Muscle of leg (tissue), 11 donors: Measurements from ENCODE around the gene NETO2. TPM values are rescaled to one million over a fixed set of nuclear protein-coding genes. Genes with fewer than 3 reads are reported as not detected.
A peak's percentile ranks its signal among the peaks of the same experiment; 100 is the strongest.
"Not testable (repeated sequence)": the region's sequence is repeated elsewhere in the genome, so short reads cannot be mapped to it uniquely, and the experiment has no call there.

Experiments used
- DNase-seq: peaks from one replicate; pipeline ENCODE4 v3.0.0; 2013
- H3K27ac ChIP-seq: one replicate; pipeline ENCODE4 v1.5.1; 2013; ENCODE audit warnings: mild to moderate bottlenecking, low read length, control low read depth
- H3K27me3 ChIP-seq: one replicate; pipeline ENCODE4 v1.6.1; 2013; ENCODE audit warnings: low read length; ENCODE audit not compliant: control insufficient read depth, insufficient read depth
- H3K36me3 ChIP-seq: one replicate; pipeline ENCODE4 v1.6.1; 2013; ENCODE audit warnings: low read length; ENCODE audit not compliant: control insufficient read depth, insufficient read depth
- H3K4me1 ChIP-seq: one replicate; pipeline ENCODE4 v1.6.1; 2013; ENCODE audit warnings: low read length; ENCODE audit not compliant: control insufficient read depth, insufficient read depth
- H3K4me3 ChIP-seq: one replicate; pipeline ENCODE4 v1.5.1; 2013; ENCODE audit warnings: low read length, control low read depth
- H3K9me3 ChIP-seq: replicated peaks from 2 replicates; pipeline ENCODE4 v1.6.1; 2013; ENCODE audit warnings: low read depth, low read length; ENCODE audit not compliant: control insufficient read depth
- WGBS: methylation state at CpG from one replicate; pipeline ENCODE4 v1.1.5; 2013; ENCODE audit warnings: missing lambda C conversion rate; ENCODE audit not compliant: insufficient coverage; 5-methylcytosine and 5-hydroxymethylcytosine counted together
- polyA plus RNA-seq, 8 donors: library from polyadenylated mRNA; unstranded; fragments of 120-200 nt; gene quantifications; one replicate each; pipeline versions ENCODE4 v1.2.1 to v1.2.3, GENCODE V29; 2013; ENCODE audit warnings: inconsistent platforms in 1 of 8, low replicate concordance in 1 of 8; ENCODE audit not compliant: insufficient read length in 8 of 8, insufficient read depth in 1 of 8
- total RNA-seq: library from RNA; stranded (reverse); fragments of 120-200 nt; gene quantifications from one replicate; pipeline ENCODE4 v1.2.4, GENCODE V29; 2013

The NETO2 gene
- total and polyA plus RNA-seq, 9 donors: 8.1 to 23.5 (median 14.7) TPM

GRCh38 chr16:47156680-47157215, 13.0 kb upstream of the NETO2 start:
- peaks cover 9% of the 10 kb centered on the region for H3K36me3 ChIP-seq
- H3K9me3 ChIP-seq: no peaks in the 10 kb centered on the region
- no peak for DNase-seq
- 81% methylated on average over 3 of the region's 3 CpGs for WGBS
- no peaks in the 10 kb centered on the region for H3K4me1 ChIP-seq
- H3K27ac ChIP-seq: no peak overlapping the region
- no peaks in the 10 kb centered on the region for H3K27me3 ChIP-seq
- no peak overlapping the region for H3K4me3 ChIP-seq

GRCh38 chr16:47152501-47152900, 8.8 kb upstream of the NETO2 start:
- H3K9me3 ChIP-seq, H3K27me3 ChIP-seq, H3K4me3 ChIP-seq, H3K36me3 ChIP-seq, H3K4me1 ChIP-seq, H3K27ac ChIP-seq, DNase-seq: not testable (repeated sequence)
- WGBS: 99% methylated on average over 7 of the region's 9 CpGs

- H3K27ac ChIP-seq: no peak overlapping the region
- peaks cover 2% of the 10 kb centered on the region for H3K27me3 ChIP-seq
- no peak for DNase-seq
- H3K4me1 ChIP-seq: no peaks in the 10 kb centered on the region
- no peak overlapping the region for H3K4me3 ChIP-seq
- WGBS: 100% methylated on average over 3 of the region's 3 CpGs
- H3K9me3 ChIP-seq: no peaks in the 10 kb centered on the region
- peaks cover 8% of the 10 kb centered on the region for H3K36me3 ChIP-seq
These were observed 6.3 kb upstream of the NETO2 start for GRCh38 chr16:47150067-47150466.

GRCh38 chr16:47144559-47144877, 773 bp upstream of the NETO2 start:
- peaks cover 5% of the 10 kb centered on the region for H3K4me1 ChIP-seq
- no peak overlapping the region for H3K27ac ChIP-seq
- H3K36me3 ChIP-seq: no peaks in the 10 kb centered on the region
- no peaks in the 10 kb centered on the region for H3K9me3 ChIP-seq
- H3K27me3 ChIP-seq: peaks cover 19% of the 10 kb centered on the region
- no peak for DNase-seq
- H3K4me3 ChIP-seq: peak overlapping the region; percentile 36
- 33% methylated on average over 2 of the region's 10 CpGs for WGBS

DNA sequence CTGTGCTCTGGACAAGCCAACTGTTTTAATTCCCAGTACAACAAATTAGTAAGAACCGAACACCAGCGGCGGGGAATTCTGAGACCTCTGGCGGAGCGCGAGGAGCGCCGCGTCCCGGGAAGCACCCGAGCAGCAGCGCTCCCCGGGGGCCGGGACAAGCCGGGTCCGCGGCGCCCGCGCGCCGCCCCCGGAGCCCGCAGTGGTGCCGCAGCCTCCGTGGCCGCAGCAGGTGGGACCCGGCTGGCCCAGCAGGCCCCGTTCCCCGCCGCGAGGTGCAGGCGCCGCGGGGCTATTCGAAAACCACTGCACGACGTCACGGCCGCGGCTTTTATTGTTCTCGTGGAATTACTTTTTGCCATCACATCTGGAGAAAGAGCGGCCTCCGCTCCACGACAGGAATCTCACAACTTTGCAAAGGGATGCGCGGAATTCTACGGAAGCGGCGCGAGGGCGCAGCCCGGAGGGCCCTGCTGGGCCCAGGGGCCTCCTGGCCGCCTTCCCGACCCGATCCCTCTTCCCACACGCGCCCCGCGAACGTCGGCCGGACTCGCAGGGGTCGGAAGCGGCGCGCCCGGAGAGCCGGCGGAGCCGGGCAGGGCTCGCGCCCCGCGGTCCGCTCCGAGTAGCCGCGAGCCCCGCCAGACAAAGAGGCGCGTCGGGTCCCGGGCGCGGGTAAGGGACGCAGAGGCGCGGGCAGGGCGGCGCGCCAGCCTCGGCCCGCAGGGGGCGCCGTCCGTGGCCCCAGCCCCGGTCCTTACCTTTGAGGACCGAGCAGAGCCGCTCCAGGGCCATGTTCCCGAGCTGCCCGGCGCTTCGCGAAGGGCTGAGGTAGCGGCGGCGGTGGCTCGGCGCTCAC, 696 bp downstream of the NETO2 start:
- peak overlapping the region; percentile 47 for H3K27ac ChIP-seq
- DNase-seq: peak; percentile 61
- WGBS: under 1% methylated on average over 110 of the region's 111 CpGs

DNA sequence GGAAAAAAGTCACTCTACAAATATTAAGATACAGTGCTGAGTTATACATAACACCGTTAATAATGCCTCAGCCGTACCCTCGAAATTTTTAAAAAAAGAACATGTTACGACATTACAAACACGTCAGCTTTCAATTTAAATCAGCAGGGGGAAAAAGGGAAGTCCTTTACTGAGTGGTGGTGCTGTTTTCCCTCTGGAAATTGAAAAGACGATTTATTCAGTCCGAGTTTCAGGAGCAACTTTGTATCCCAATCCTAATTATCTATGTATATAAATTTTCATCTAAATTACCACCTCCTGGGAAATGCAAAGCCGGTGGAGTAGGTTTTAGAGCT, 1.3 kb downstream of the NETO2 start:
- Histone ChIP-seq H3K4me3 (peak overlapping the region; percentile 31), H3K4me1 (peaks cover 5% of the 10 kb centered on the region), H3K9me3 (no peaks in the 10 kb centered on the region), H3K36me3 (no peaks in the 10 kb centered on the region), H3K27ac (no peak overlapping the region), H3K27me3 (peaks cover 19% of the 10 kb centered on the region)
- no CpG with 5 or more reads among the region's 8 CpGs for WGBS
- DNase-seq: peak; percentile 34

More for the DNA sequence above, 696 bp downstream of the NETO2 start:
- Histone ChIP-seq H3K9me3 (no peaks in the 10 kb centered on the region), H3K4me3 (peak overlapping the region; percentile 43), H3K27me3 (peaks cover 19% of the 10 kb centered on the region), H3K4me1 (peaks cover 5% of the 10 kb centered on the region), H3K36me3 (no peaks in the 10 kb centered on the region)

- Histone ChIP-seq H3K9me3 (no peaks in the 10 kb centered on the region), H3K4me1 (peaks cover 5% of the 10 kb centered on the region), H3K27ac (no peak overlapping the region), H3K27me3 (peaks cover 19% of the 10 kb centered on the region), H3K4me3 (peak overlapping the region; percentile 31), H3K36me3 (no peaks in the 10 kb centered on the region)
- under 1% methylated on average over 18 of the region's 26 CpGs for WGBS
- peak; percentile 88 for DNase-seq
These were observed 1.8 kb downstream of the NETO2 start for GRCh38 chr16:47141773-47142485.

DNA sequence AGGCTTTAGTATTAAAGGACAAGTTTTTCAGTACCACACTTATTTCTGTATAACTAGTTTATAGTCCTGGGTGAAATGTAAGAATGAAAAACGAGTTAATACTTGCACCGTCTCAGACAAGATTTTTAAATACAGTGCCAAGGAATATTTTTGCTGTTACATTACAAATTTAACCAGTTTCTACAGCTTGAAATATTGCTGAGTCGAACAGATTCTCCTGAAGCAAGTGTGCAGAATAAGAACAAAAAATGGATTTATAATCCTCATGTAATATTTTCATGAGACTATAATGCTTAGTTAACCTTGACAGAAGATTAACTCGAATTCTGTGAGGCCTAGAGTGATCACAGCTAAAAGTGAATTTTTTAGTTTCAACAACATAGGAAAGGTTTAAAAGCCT, 3.1 kb downstream of the NETO2 start:
- Histone ChIP-seq H3K27me3 (peaks cover 19% of the 10 kb centered on the region), H3K4me3 (no peak overlapping the region), H3K36me3 (no peaks in the 10 kb centered on the region), H3K27ac (no peak overlapping the region), H3K4me1 (peaks cover 5% of the 10 kb centered on the region), H3K9me3 (no peaks in the 10 kb centered on the region)
- DNase-seq: no peak
- no CpG with 5 or more reads among the region's 4 CpGs for WGBS

DNA sequence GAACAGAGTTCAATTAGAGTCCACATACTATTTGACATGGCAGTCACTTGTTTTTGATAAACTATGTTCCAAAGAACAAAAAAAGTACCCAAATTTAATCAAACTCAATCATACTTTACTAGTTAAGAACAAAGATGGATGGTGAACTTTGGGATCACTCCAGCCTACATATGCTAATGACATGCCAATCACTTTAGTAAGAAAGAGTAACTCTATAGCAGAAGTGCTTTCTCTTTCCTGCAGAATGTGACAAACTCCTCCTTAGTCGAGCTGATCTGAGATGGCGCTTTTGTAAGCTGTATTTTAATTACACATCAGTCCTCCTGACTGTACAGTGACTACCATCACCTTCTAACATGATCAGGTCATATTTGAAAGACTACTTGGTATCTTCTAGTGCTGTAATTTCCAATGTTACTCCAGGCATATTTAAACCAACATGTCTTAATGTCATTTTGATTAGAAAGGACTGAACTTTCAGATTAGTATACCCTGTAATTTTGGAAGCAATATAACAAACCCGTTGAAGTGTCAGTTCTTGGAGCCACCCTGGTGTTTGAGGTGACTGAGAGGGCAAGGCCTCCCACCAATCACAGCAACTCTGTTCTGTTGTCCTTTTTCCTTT, 4.1 kb downstream of the NETO2 start:
- H3K9me3 ChIP-seq: no peaks in the 10 kb centered on the region
- H3K27ac ChIP-seq: no peak overlapping the region
- H3K27me3 ChIP-seq: peaks cover 15% of the 10 kb centered on the region
- DNase-seq: no peak
- no CpG with 5 or more reads among the region's 3 CpGs for WGBS
- H3K4me1 ChIP-seq: peaks cover 5% of the 10 kb centered on the region
- H3K4me3 ChIP-seq: no peak overlapping the region
- no peaks in the 10 kb centered on the region for H3K36me3 ChIP-seq

DNA sequence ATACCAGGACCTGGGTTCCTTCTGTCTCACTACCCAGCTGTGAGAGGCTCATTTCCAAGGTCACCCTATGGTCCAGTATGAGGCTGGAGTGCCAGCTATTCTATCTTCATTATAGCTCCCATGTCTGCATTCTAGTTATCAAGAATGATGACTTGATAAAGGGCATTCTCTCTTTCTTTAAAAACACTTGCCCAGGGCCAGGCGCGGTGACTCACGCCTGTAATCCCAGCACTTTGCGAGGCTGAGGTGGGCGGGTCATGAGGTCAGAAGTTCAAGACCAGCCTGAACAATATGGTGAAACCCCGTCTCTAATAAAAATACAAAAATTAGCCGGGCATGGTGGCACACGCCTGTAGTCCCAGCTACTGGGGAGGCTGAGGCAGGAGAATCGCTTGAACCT, 5.8 kb downstream of the NETO2 start:
- WGBS: 93% methylated on average over 8 of the region's 9 CpGs

More for the DNA sequence above, 5.8 kb downstream of the NETO2 start:
- H3K27ac ChIP-seq, DNase-seq, H3K36me3 ChIP-seq, H3K4me1 ChIP-seq, H3K27me3 ChIP-seq, H3K4me3 ChIP-seq, H3K9me3 ChIP-seq: not testable (repeated sequence)
